ENCODE data around the gene PAX7. TPM values are rescaled to one million over a fixed set of nuclear protein-coding genes. Genes with fewer than 3 reads are reported as not detected.

PAX7 gene
- total and polyA plus RNA-seq, 2 experiments from 2014 or later: 0.03 TPM; not detected in 1

GRCh38 chr1:18653367-18653766, 22.7 kb downstream of the PAX7 start:
- H4K20me1 ChIP-seq (replicated peaks; ENCODE audit: insufficient read depth): no peaks in the 10 kb centered on the region
- Mint-ChIP-seq H3K27me3 (ENCODE audit: insufficient read depth, low read depth, poor library complexity) (peaks cover 87% of the 10 kb centered on the region), H3K36me3 (ENCODE audit: low read depth) (peaks cover 3% of the 10 kb centered on the region; the same call in 1 of the 3 replicates), H3K4me3 (peak overlapping the region; percentile 26; the same call in 1 of the 3 replicates), H3K27ac (no peak overlapping the region), H3K4me1 (peaks cover 84% of the 10 kb centered on the region), H3K9me3 (peaks cover 6% of the 10 kb centered on the region; the same call in 2 of the 3 replicates)
- H3F3A ChIP-seq (replicated peaks; ENCODE audit: low read depth): peaks cover 19% of the 10 kb centered on the region
- H3K36me3 ChIP-seq (ENCODE audit: insufficient read depth): no peaks in the 10 kb centered on the region
- no peak overlapping the region for H2AFZ ChIP-seq
- no peak for DNase-seq (ENCODE audit: low spot score)
- H3K27me3 ChIP-seq (ENCODE audit: insufficient read depth): peaks cover 90% of the 10 kb centered on the region
- no peaks in the 10 kb centered on the region for H3K79me2 ChIP-seq (replicated peaks; ENCODE audit: insufficient read depth)
- peaks cover 80% of the 10 kb centered on the region for H3K4me1 ChIP-seq (ENCODE audit: insufficient read depth)
- no peak for ATAC-seq
- H3K9me2 ChIP-seq (ENCODE audit: insufficient read depth): no peaks in the 10 kb centered on the region
- 0 out of 2 replicates have a peak overlapping the region, but pooled peaks have one; percentile 30 for H3K4me3 ChIP-seq
- H3K4me2 ChIP-seq: peak overlapping the region; percentile 83
- H3K27ac ChIP-seq (ENCODE audit: low read depth): no peak overlapping the region
- TF ChIP-seq ZNF462 (CRISPR knock-in tag; IDR thresholded peaks at IDR 0.05) (no peak), STAT1 (IDR thresholded peaks at IDR 0.05; ENCODE audit: unreplicated experiment) (no peak), REST (IDR thresholded peaks at IDR 0.05; ENCODE audit: unreplicated experiment) (peak; percentile 70), NANOG (IDR thresholded peaks at IDR 0.05; ENCODE audit: borderline replicate concordance) (no peak)
